T-helper 17 cell (primary cell): ENCODE data around the gene SRPRB. TPM values are rescaled to one million over a fixed set of nuclear protein-coding genes. Genes with fewer than 3 reads are reported as not detected.

ENCODE experiments used
- ATAC-seq: fragments of 150-1000 bp; cut with Tn5 transposase; 2 replicates; pipeline ENCODE4 v1.10.0; 2021; ENCODE audit warnings: mild to moderate bottlenecking, moderate library complexity
- DNase-seq, 3 donors: peaks; one replicate each; pipeline versions ENCODE4 v3.0.0 to v3.0.0-alpha.2; 2020 to 2021
- H3K9me3 ChIP-seq: one replicate; pipeline ENCODE4 v1.7.0; 2013; ENCODE audit warnings: low read length, mild to moderate bottlenecking; ENCODE audit not compliant: control insufficient read depth, poor library complexity, severe bottlenecking
- H3K27ac Mint-ChIP-seq: one replicate; pipeline ENCODE4 v1.8.0; 2022; ENCODE audit warnings: mild to moderate bottlenecking, moderate library complexity, mixed read lengths
- H3K27me3 Mint-ChIP-seq: one replicate; pipeline ENCODE4 v1.8.0; 2022; ENCODE audit warnings: mixed read lengths
- H3K36me3 Mint-ChIP-seq: one replicate; pipeline ENCODE4 v1.8.0; 2022; ENCODE audit warnings: low read depth, mixed read lengths
- H3K4me1 Mint-ChIP-seq: one replicate; pipeline ENCODE4 v1.8.0; 2022; ENCODE audit warnings: mild to moderate bottlenecking, mixed read lengths
- H3K4me3 Mint-ChIP-seq: one replicate; pipeline ENCODE4 v1.8.0; 2022; ENCODE audit warnings: mild to moderate bottlenecking, moderate library complexity, mixed read lengths
- total RNA-seq, 4 donors: library from RNA in 2 of 4; stranded (reverse) in 2 of 4; gene quantifications; one replicate each; pipeline ENCODE4 v1.2.3 and lab custom pipeline; 2022 to 2026

Gene SRPRB
- total RNA-seq, 2 donors from 2014 or later: 34.5 to 37.3 TPM

DNA sequence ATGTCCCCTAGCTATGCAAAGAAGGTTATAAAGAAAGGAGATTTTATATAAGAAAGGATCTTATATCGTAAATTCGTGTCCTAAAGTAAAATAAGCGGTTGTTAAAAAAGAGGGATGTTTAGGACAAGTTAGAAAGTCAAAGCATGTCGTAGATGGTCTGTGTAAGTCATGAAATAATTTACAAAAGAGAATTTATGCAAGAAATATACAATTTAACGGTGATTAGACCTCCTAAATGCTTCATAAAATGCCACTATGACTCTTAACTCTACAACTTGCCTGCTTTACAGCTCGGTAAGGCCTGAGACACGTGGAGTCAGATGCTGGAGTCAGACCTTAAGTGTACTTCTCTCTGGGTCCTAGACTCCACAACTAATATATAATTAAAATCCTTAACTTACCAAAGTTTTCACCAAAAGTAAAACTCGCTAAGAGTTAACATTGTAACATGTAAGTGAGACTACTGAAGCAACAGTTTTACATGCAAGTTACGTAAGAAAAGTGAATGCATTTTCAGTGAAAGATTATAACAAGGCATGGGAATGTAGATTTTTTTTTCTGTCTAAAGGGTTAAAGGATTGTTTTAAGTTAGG lies 13.3 kb upstream of the SRPRB start:
- DNase-seq: no peak
- Mint-ChIP-seq H3K36me3 (no peaks in the 10 kb centered on the region), H3K4me3 (no peak overlapping the region), H3K27me3 (peaks cover 12% of the 10 kb centered on the region), H3K27ac (no peak overlapping the region), H3K4me1 (no peaks in the 10 kb centered on the region)
- H3K9me3 ChIP-seq: peaks cover 3% of the 10 kb centered on the region
- no peak for ATAC-seq

DNA sequence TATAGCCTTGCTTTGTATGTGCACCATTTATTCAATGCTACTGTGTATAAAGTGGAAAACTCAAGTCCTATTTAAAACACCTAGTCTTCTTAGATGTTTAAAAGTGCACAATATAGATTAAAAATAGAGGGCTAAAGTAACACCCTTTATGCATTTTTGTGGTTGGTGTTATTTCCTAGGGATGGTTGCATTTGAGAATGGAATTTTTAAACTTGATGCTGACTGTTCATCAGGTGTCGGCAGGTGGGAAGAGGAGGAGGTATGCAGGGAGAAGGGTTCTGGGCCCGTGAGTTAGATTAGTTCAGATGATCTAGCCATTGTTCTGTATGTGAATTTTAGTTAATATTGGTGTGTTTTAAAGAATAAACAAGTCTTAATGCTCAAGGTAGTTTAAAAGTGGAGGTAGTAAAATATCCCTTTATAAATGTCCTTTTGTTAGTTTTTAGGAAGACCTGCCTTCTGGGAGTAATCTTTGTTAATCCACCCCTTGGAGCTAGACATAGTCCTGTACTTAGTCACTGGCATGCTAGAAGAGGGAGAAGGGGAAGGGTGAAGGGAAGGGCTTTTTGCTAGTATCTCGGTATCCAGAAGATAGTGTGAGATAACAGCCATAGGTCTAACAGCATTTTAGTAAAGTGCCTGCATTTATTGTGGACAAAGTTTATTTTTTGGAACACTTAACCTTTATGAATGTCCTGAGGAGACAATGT lies 8.1 kb upstream of the SRPRB start:
- Mint-ChIP-seq H3K4me1 (no peaks in the 10 kb centered on the region), H3K4me3 (no peak overlapping the region), H3K27ac (no peak overlapping the region), H3K27me3 (peaks cover 36% of the 10 kb centered on the region), H3K36me3 (peaks cover 2% of the 10 kb centered on the region)
- DNase-seq (no peak), ATAC-seq (no peak)
- no peaks in the 10 kb centered on the region for H3K9me3 ChIP-seq

DNA sequence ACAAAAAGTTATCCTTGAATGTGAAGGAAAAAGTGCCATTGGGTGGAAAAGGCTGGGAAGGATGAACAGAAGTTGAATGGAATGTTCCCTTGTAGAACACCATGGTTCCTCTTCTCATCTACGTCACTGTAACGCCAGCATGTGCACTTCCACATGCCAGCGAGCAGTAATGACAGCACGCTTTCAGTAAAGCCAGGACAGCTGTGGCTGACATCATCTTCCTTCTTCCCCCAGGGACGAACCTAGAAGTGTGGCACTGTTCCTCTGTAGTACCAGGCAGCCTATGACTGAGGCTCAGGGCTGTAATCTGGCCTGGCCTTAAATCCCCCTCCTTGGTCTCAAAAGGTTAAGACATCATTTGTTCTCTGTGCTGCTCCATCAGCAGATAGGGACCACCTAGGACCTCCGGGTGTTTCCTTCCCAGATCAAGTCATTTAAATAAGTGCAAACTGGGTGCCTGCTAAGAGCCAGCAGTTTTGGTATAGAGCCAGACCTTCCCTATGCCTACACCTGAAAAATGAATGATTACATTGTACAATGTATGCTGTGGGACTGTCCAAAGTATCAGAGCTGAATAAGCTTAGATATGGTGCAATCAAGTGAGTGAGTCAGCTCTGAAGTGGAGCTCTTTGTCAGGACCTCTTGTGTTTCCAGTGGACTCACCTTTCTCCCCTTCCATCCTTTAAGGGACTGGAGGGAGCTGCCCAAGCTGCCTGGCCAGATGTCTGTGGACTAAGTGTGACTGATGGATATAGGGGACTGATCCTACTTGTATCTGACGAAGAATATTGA lies 5.6 kb upstream of the SRPRB start:
- H3K9me3 ChIP-seq: no peaks in the 10 kb centered on the region
- H3K36me3 Mint-ChIP-seq: peaks cover 2% of the 10 kb centered on the region
- peaks cover 42% of the 10 kb centered on the region for H3K27me3 Mint-ChIP-seq
- no peak overlapping the region for H3K27ac Mint-ChIP-seq
- no peak for ATAC-seq
- H3K4me1 Mint-ChIP-seq: peaks cover under 1% of the 10 kb centered on the region
- H3K4me3 Mint-ChIP-seq: no peak overlapping the region
- no peak for DNase-seq

DNA sequence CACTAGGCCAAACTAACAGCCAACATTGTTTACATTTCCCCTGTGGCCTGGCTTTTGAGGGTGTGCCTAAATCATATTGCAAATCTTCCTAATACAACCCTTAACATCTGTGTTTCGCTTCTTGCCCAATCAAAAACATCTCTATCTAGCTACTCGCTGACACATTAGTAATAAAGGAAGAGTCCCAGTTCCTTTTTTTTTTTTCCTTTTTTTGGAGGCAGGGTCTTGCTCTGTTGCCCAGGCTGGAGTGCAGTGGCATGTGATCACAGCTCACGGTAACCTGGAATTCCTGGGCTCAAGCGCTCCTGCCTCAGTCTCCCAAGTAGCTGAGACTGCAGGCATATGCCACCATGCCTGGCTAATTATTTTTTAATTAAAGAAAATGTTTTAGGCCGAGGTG lies 2.1 kb upstream of the SRPRB start:
- Mint-ChIP-seq H3K36me3 (no peaks in the 10 kb centered on the region), H3K27ac (no peak overlapping the region), H3K27me3 (peaks cover 24% of the 10 kb centered on the region), H3K4me3 (no peak overlapping the region), H3K4me1 (peaks cover 12% of the 10 kb centered on the region)
- ATAC-seq (no peak), DNase-seq (no peak)
- no peaks in the 10 kb centered on the region for H3K9me3 ChIP-seq

DNA sequence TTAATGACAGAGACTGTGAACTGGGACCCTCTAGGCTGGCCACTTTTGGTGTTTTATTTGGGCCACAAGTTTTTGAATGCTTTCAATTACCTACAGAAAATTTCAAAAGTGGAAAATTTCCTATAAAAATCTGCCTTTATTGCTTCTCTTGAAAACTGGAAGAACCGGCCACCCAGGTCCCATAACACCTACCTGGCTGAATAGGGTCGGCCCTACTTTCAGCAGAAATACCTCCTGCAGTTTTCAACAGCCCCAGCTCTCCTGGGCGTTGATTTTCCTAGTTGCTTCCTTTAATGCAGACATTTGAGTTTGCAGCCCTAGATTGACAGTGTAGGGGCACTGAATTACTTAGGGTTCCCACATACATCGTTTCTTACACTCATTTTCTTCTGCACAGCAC lies 719 bp upstream of the SRPRB start:
- ATAC-seq: no peak
- Mint-ChIP-seq H3K4me1 (peaks cover 13% of the 10 kb centered on the region), H3K36me3 (no peaks in the 10 kb centered on the region)

DNA sequence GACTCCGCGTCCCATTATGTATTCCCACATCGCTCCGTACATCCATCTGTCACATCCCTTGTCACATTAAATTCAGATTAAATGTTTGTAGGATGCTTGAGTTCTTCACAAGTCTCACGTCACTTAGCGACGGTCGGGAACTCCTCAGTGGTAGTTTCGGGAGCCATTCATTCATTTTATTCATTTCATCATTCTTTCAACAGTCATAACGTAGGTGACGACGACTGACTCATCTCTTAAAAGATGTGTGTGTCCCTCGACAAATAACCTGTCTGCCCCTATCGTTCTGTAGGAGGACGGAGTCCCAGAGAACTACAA lies 272 bp upstream of the SRPRB start:
- H3K9me3 ChIP-seq: no peaks in the 10 kb centered on the region
- Mint-ChIP-seq H3K27ac (peak overlapping the region; percentile 96), H3K36me3 (no peaks in the 10 kb centered on the region), H3K4me3 (peak overlapping the region; percentile 98), H3K4me1 (peaks cover 14% of the 10 kb centered on the region), H3K27me3 (peaks cover 19% of the 10 kb centered on the region)
- DNase-seq (no peak), ATAC-seq (no peak)

More for the DNA sequence above, 719 bp upstream of the SRPRB start:
- H3K4me3 Mint-ChIP-seq: peak overlapping the region; percentile 98
- no peak for DNase-seq
- H3K27ac Mint-ChIP-seq: peak overlapping the region; percentile 96
- no peaks in the 10 kb centered on the region for H3K9me3 ChIP-seq
- H3K27me3 Mint-ChIP-seq: peaks cover 23% of the 10 kb centered on the region

DNA sequence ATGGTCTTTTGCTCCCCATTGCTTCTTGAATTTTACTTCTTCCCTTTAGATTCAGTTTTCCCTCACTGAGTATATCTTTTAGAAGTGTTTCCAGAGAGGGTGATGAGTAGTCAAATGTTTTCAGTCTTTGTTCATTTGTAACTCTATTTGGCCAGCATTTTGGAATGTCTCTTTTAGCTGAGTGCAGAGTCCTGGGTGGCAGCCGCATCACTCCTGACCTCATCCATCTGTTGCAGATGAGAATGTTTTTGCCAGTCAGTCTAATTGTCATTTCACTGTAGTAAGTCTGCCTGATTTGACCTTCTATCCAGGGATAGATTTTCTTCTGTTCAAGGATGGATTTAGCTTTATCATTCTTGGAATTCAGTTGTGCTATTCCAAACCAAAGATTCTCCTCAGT lies 7.3 kb downstream of the SRPRB start:
- H3K4me1 Mint-ChIP-seq: peaks cover 14% of the 10 kb centered on the region
- no peaks in the 10 kb centered on the region for H3K9me3 ChIP-seq
- peak overlapping the region; percentile 51 for H3K27ac Mint-ChIP-seq
- H3K4me3 Mint-ChIP-seq: no peak overlapping the region
- no peak for ATAC-seq
- H3K36me3 Mint-ChIP-seq: peaks cover 10% of the 10 kb centered on the region
- DNase-seq: no peak
- H3K27me3 Mint-ChIP-seq: no peaks in the 10 kb centered on the region

DNA sequence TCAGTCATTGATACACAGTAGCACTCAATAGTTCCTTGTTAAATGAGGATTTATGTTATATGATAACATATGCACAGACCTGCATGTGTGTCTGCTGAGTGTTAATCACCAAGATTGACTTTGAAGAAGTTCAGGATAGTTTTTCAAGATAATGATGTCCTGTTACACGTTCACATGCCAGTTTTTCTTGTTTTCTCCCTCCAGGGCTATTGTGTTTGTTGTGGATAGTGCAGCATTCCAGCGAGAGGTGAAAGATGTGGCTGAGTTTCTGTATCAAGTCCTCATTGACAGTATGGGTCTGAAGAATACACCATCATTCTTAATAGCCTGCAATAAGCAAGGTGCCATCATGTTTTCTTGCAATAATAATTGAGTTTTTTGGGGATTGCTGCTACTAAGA lies 9.8 kb downstream of the SRPRB start:
- Mint-ChIP-seq H3K4me1 (peaks cover 17% of the 10 kb centered on the region), H3K27me3 (no peaks in the 10 kb centered on the region), H3K27ac (no peak overlapping the region), H3K4me3 (no peak overlapping the region), H3K36me3 (peaks cover 10% of the 10 kb centered on the region)
- no peak for ATAC-seq
- no peak for DNase-seq
- no peaks in the 10 kb centered on the region for H3K9me3 ChIP-seq

DNA sequence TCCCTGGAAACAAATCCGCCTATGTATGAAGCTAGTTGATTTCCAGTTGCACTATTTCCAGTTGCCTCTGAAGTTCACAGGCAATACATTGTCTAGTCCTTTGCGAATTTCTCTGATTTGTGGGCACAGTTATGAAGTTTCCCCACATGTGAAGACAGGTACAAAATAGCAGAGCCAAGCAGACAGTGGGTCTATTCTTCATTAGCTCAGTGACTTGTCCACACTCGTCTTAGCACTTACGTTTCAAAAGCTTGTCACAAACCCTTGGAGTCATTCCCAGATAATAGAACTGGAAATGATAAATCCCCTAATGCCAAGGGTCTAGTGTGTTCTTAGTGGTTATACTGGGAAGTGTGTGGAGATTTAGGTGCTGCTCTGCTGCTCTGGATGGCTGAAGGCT lies 14.5 kb downstream of the SRPRB start:
- no peak overlapping the region for H3K4me3 Mint-ChIP-seq
- ATAC-seq: no peak
- no peak overlapping the region for H3K27ac Mint-ChIP-seq
- peaks cover 6% of the 10 kb centered on the region for H3K36me3 Mint-ChIP-seq
- H3K27me3 Mint-ChIP-seq: no peaks in the 10 kb centered on the region
- no peak for DNase-seq
- no peaks in the 10 kb centered on the region for H3K9me3 ChIP-seq
- peaks cover 8% of the 10 kb centered on the region for H3K4me1 Mint-ChIP-seq

DNA sequence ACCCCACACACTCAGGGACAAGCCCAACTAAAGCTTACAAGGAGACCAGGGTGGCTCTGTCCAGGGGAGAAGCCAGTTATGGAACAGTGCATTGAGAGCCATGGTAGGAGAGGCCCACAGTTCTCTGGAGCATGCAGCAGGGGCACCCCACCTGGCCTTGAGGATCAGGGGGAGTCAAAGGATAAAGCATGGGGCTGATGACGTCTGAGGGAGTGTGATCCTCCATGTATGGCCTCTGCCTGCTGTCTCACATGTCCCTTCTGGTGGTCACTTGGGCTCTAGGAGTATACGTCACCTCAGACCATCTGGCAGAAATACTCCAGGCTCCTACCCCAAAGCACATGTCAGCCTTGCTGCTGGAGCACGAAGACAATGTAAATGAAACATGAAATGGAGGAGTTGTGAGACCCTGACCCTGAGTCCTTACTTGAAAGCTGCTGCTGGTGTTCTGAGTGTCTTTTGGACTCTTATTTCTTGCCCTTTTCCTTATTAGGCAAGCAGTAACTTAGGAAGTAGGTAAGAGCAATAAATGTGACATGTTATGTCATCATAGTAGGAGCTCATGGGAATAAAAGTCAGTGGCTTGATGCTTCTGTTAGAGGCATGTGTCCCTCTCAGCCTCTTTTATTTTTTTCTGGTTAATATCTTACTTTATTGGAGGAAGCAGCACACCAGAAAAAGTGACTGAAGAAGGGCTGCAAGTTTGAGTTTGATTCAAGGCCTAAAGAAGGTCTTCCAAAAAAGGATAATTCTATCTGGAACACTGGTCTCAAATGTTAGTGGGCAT lies 15.5 kb downstream of the SRPRB start:
- no peak overlapping the region for H3K27ac Mint-ChIP-seq

DNA sequence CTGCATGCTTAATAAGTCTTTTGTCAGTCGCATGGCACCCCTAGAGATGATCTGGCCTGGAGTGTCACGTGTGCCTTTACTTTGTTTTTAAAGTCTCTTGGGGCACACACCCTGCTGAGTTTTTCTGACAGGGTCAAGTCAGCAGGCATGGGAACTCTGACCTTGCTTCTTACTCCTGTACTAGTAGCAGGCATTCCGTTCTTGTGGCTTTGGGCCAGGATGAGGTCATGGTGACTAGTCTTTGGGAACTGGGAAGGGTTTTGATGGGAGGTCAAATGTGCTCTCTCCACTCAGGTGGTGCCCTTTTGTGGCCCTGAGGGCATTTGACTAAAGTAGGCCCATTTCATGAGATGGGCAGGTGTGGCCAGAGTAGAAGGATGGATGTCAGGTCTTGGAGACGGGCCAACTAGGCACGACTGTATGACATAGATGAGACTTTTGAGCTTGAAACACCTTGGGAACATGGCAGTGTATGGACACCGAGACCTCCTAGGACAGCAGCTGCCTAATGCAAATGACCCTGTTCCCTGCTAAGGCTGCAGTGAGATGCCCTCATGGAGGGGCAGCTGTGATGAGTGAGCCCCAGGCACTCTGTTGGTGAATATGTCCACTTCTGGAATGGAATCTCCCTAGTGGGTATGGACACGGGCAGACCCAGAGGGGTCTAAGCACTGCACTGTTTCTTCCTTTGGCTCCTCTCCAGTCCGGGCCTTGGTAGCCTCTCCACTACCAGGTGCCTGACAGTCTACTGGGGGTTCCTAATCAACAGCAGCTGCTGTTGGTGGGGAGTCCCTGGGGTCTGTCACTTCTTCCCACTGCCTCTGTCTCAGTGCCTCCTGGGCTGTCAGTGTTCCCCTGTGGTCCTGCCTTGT lies 16.4 kb downstream of the SRPRB start:
- Mint-ChIP-seq H3K36me3 (peaks cover 5% of the 10 kb centered on the region), H3K4me1 (peaks cover 6% of the 10 kb centered on the region), H3K27ac (no peak overlapping the region), H3K4me3 (peak overlapping the region; percentile 56), H3K27me3 (no peaks in the 10 kb centered on the region)
- ATAC-seq (no peak), DNase-seq (no peak)
- H3K9me3 ChIP-seq: no peaks in the 10 kb centered on the region

More for the DNA sequence above, 15.5 kb downstream of the SRPRB start:
- Mint-ChIP-seq H3K4me1 (peaks cover 6% of the 10 kb centered on the region), H3K36me3 (peaks cover 5% of the 10 kb centered on the region), H3K4me3 (no peak overlapping the region), H3K27me3 (no peaks in the 10 kb centered on the region)
- DNase-seq (no peak), ATAC-seq (no peak)
- no peaks in the 10 kb centered on the region for H3K9me3 ChIP-seq

DNA sequence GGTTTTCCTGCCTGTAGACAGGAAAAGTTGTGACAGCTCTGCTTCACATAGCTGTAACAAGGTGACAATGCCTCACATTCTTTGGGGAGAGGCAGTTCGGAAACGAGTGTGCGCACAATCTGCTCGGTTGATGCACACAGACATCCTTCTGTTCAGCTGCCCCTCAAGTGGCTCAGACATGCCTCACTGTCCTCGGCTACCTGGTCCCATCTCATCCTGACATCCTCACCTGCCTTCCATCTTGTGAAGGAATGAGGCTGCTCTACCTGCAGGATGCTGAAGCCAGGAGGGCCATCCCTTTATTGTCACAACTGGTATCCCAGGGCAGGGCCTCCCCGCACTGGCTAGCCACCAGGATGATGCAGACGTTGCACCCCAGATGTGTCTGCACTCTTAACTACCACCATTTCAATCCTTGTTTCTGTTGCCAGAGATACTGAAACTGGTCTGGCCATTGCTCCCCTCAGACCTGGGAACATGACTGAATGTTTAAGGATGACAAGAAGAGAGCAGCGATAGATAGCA lies 19.4 kb downstream of the SRPRB start:
- no peak for ATAC-seq
- peaks cover 4% of the 10 kb centered on the region for H3K4me1 Mint-ChIP-seq
- no peak overlapping the region for H3K4me3 Mint-ChIP-seq
- H3K36me3 Mint-ChIP-seq: peaks cover 5% of the 10 kb centered on the region
- peak overlapping the region; percentile 3 for H3K27ac Mint-ChIP-seq
- no peaks in the 10 kb centered on the region for H3K9me3 ChIP-seq
- no peaks in the 10 kb centered on the region for H3K27me3 Mint-ChIP-seq
- DNase-seq: no peak
